ENCODE measurements around the gene GPAT3. TPM values are rescaled to one million over a fixed set of nuclear protein-coding genes. Genes with fewer than 3 reads are reported as not detected.
A peak's percentile ranks its signal among the peaks of the same experiment; 100 is the strongest.

The GPAT3 gene
- total and polyA plus RNA-seq, 5 experiments from 2014 or later = 1.6 to 6.1 (median 3.2) TPM

- peaks cover 0 to 3% (median 1%) of the 10 kb centered on the region in 4 donors for H3K4me1 Mint-ChIP-seq
- no peaks in the 10 kb centered on the region for H3K36me3 Mint-ChIP-seq
- POLR2A ChIA-PET = no interaction called here
- no peak overlapping the region for H3K4me3 Mint-ChIP-seq
- DNase-seq (no peak), ATAC-seq (no peak)
- no peaks in the 10 kb centered on the region for H3K9me3 Mint-ChIP-seq
- no peak overlapping the region for H3K27ac Mint-ChIP-seq
- H3K27me3 Mint-ChIP-seq = peaks cover 0 to 4% (median 0%) of the 10 kb centered on the region in 5 donors
Measured at GRCh38 chr4:83510442-83510841, 25.5 kb upstream of the GPAT3 start.

GRCh38 chr4:83516042-83516772 lies 19.7 kb upstream of the GPAT3 start:
- POLR2A ChIA-PET = no interaction called here
- DNase-seq = no peak
- H3K27me3 Mint-ChIP-seq = peaks cover 0 to 2% (median 0%) of the 10 kb centered on the region in 5 donors
- H3K9me3 Mint-ChIP-seq = no peaks in the 10 kb centered on the region
- no peaks in the 10 kb centered on the region for H3K4me1 Mint-ChIP-seq
- H3K36me3 Mint-ChIP-seq = no peaks in the 10 kb centered on the region
- no peak overlapping the region for H3K4me3 Mint-ChIP-seq
- no peak overlapping the region for H3K27ac Mint-ChIP-seq
- ATAC-seq = no peak

GRCh38 chr4:83522239-83522638 lies 13.7 kb upstream of the GPAT3 start:
- POLR2A ChIA-PET = no interaction called here
- H3K27me3 Mint-ChIP-seq = peaks cover 7 to 16% (median 11%) of the 10 kb centered on the region in 5 donors
- peaks cover 0 to 2% (median 0%) of the 10 kb centered on the region in 4 donors for H3K4me1 Mint-ChIP-seq
- H3K9me3 Mint-ChIP-seq = peaks cover 0 to 4% (median 0%) of the 10 kb centered on the region in 9 donors
- peak overlapping the region in 1 of 10 donors; percentile 69 for H3K27ac Mint-ChIP-seq
- DNase-seq = no peak
- no peak for ATAC-seq
- no peaks in the 10 kb centered on the region for H3K36me3 Mint-ChIP-seq
- no peak overlapping the region for H3K4me3 Mint-ChIP-seq

GRCh38 chr4:83527671-83528070 lies 8.2 kb upstream of the GPAT3 start:
- H3K4me1 Mint-ChIP-seq = no peaks in the 10 kb centered on the region
- POLR2A ChIA-PET = no interaction called here
- peaks cover 0 to 4% (median 0%) of the 10 kb centered on the region in 3 donors for H3K36me3 Mint-ChIP-seq
- H3K9me3 Mint-ChIP-seq = peaks cover 0 to 10% (median 2%) of the 10 kb centered on the region in 9 donors
- H3K27ac Mint-ChIP-seq = no peak overlapping the region
- H3K4me3 Mint-ChIP-seq = no peak overlapping the region
- H3K27me3 Mint-ChIP-seq = peaks cover 13 to 33% (median 16%) of the 10 kb centered on the region in 5 donors
- ATAC-seq (no peak), DNase-seq (no peak)

GRCh38 chr4:83536362-83537272 lies 709 bp downstream of the GPAT3 start:
- DNase-seq = peak in 4 of 10 donors; percentile 1 to 10 (median 3)
- peaks cover 8 to 22% (median 16%) of the 10 kb centered on the region in 5 donors for H3K27me3 Mint-ChIP-seq

GRCh38 chr4:83542225-83542624 lies 6.3 kb downstream of the GPAT3 start:
- H3K9me3 Mint-ChIP-seq = no peaks in the 10 kb centered on the region
- no peaks in the 10 kb centered on the region for H3K27me3 Mint-ChIP-seq
- ATAC-seq (no peak), DNase-seq (no peak)
- POLR2A ChIA-PET = no interaction called here
- H3K36me3 Mint-ChIP-seq = no peaks in the 10 kb centered on the region
- H3K4me3 Mint-ChIP-seq = no peak overlapping the region
- peaks cover 0 to 9% (median 2%) of the 10 kb centered on the region in 4 donors for H3K4me1 Mint-ChIP-seq
- no peak overlapping the region for H3K27ac Mint-ChIP-seq

More at GRCh38 chr4:83536362-83537272, 709 bp downstream of the GPAT3 start:
- POLR2A ChIA-PET = interaction anchor here (1.0 to 2.2 kb wide), 3 partner anchors 32 to 52 kb away, joined by 3 to 9 read pairs (median 8); partner anchors contain the start of gene ABRAXAS1
- Mint-ChIP-seq H3K36me3 (no peaks in the 10 kb centered on the region), H3K4me3 (peak overlapping the region; percentile 84 to 99 (median 94)), H3K9me3 (no peaks in the 10 kb centered on the region), H3K27ac (peak overlapping the region in 8 of 10 donors; percentile 12 to 94 (median 66)), H3K4me1 (peaks cover 8 to 28% (median 19%) of the 10 kb centered on the region in 4 donors)
- peak; percentile 1 to 23 for ATAC-seq

- POLR2A ChIA-PET = no interaction called here
- Mint-ChIP-seq H3K27me3 (no peaks in the 10 kb centered on the region), H3K4me1 (peaks cover 0 to 7% (median 0%) of the 10 kb centered on the region in 4 donors), H3K36me3 (peaks cover 0 to 2% (median 0%) of the 10 kb centered on the region in 3 donors), H3K9me3 (no peaks in the 10 kb centered on the region), H3K4me3 (no peak overlapping the region), H3K27ac (no peak overlapping the region)
- no peak for ATAC-seq
- no peak for DNase-seq
Measured at GRCh38 chr4:83546786-83547185, 10.9 kb downstream of the GPAT3 start.

GRCh38 chr4:83548151-83548905 lies 12.4 kb downstream of the GPAT3 start:
- H3K9me3 Mint-ChIP-seq = no peaks in the 10 kb centered on the region
- H3K4me3 Mint-ChIP-seq = no peak overlapping the region
- no peaks in the 10 kb centered on the region for H3K27me3 Mint-ChIP-seq
- H3K4me1 Mint-ChIP-seq = peaks cover 0 to 11% (median 0%) of the 10 kb centered on the region in 4 donors
- no peak overlapping the region for H3K27ac Mint-ChIP-seq
- DNase-seq (peak in 2 of 10 donors; percentile 1 to 37), ATAC-seq (peak in 1 of 2 donors; percentile 23)
- POLR2A ChIA-PET = no interaction called here
- peaks cover 0 to 3% (median 0%) of the 10 kb centered on the region in 3 donors for H3K36me3 Mint-ChIP-seq

GRCh38 chr4:83552083-83552482 lies 16.2 kb downstream of the GPAT3 start:
- POLR2A ChIA-PET = no interaction called here

GRCh38 chr4:83552924-83553323 lies 17.0 kb downstream of the GPAT3 start:
- DNase-seq (no peak), ATAC-seq (no peak)
- Mint-ChIP-seq H3K4me3 (no peak overlapping the region), H3K27ac (peak overlapping the region in 1 of 10 donors; percentile 22), H3K9me3 (no peaks in the 10 kb centered on the region), H3K4me1 (peaks cover 0 to 11% (median 0%) of the 10 kb centered on the region in 4 donors), H3K27me3 (no peaks in the 10 kb centered on the region), H3K36me3 (peaks cover 0 to 2% (median 0%) of the 10 kb centered on the region in 3 donors)
- POLR2A ChIA-PET = no interaction called here

More at GRCh38 chr4:83552083-83552482, 16.2 kb downstream of the GPAT3 start:
- H3K36me3 Mint-ChIP-seq = peaks cover 0 to 4% (median 0%) of the 10 kb centered on the region in 3 donors
- no peak overlapping the region for H3K4me3 Mint-ChIP-seq
- no peak overlapping the region for H3K27ac Mint-ChIP-seq
- DNase-seq (no peak), ATAC-seq (no peak)
- H3K27me3 Mint-ChIP-seq = no peaks in the 10 kb centered on the region
- H3K9me3 Mint-ChIP-seq = no peaks in the 10 kb centered on the region
- H3K4me1 Mint-ChIP-seq = peaks cover 0 to 11% (median 0%) of the 10 kb centered on the region in 4 donors

- DNase-seq = no peak
- POLR2A ChIA-PET = no interaction called here
- Mint-ChIP-seq H3K9me3 (no peaks in the 10 kb centered on the region), H3K4me3 (no peak overlapping the region), H3K36me3 (peaks cover 0 to 2% (median 0%) of the 10 kb centered on the region in 3 donors), H3K4me1 (peaks cover 0 to 16% (median 1%) of the 10 kb centered on the region in 4 donors), H3K27me3 (peaks cover 0 to 4% (median 0%) of the 10 kb centered on the region in 5 donors), H3K27ac (no peak overlapping the region)
- no peak for ATAC-seq
Measured at GRCh38 chr4:83556006-83556707, 20.2 kb downstream of the GPAT3 start.

- H3K27ac Mint-ChIP-seq = no peak overlapping the region
Measured at GRCh38 chr4:83556816-83557215, 20.9 kb downstream of the GPAT3 start.

More at GRCh38 chr4:83556816-83557215, 20.9 kb downstream of the GPAT3 start:
- ATAC-seq (no peak), DNase-seq (no peak)
- no peak overlapping the region for H3K4me3 Mint-ChIP-seq
- H3K9me3 Mint-ChIP-seq = no peaks in the 10 kb centered on the region
- H3K27me3 Mint-ChIP-seq = peaks cover 0 to 4% (median 0%) of the 10 kb centered on the region in 5 donors
- POLR2A ChIA-PET = no interaction called here
- H3K36me3 Mint-ChIP-seq = peaks cover 0 to 2% (median 0%) of the 10 kb centered on the region in 3 donors
- peaks cover 0 to 20% (median 1%) of the 10 kb centered on the region in 4 donors for H3K4me1 Mint-ChIP-seq

All from naive thymus-derived CD8-positive, alpha-beta T cell (primary cell).